Right renal pelvis (tissue), 4 donors: ENCODE results near the gene NDUFB3. TPM values are rescaled to one million over a fixed set of nuclear protein-coding genes. Genes with fewer than 3 reads are reported as not detected.
"Not testable (repeated sequence)": the region's sequence is repeated elsewhere in the genome, so short reads cannot be mapped to it uniquely, and the experiment has no call there.

ENCODE experiments used
- DNase-seq, 4 donors: peaks; one replicate each; pipeline ENCODE4 v3.0.0-alpha.2; 2013; ENCODE audit warnings: low read depth in 4 of 4, low spot score in 3 of 4, missing footprints in 1 of 4
- polyA plus RNA-seq, 4 donors: library from polyadenylated mRNA; unstranded; fragments of 120-200 nt; gene quantifications; one replicate each; pipeline ENCODE4 v1.2.1, GENCODE V29; 2013; ENCODE audit not compliant: insufficient read length in 4 of 4

Gene NDUFB3
- polyA plus RNA-seq, 4 donors = 122 to 140 (median 125) TPM

DNA sequence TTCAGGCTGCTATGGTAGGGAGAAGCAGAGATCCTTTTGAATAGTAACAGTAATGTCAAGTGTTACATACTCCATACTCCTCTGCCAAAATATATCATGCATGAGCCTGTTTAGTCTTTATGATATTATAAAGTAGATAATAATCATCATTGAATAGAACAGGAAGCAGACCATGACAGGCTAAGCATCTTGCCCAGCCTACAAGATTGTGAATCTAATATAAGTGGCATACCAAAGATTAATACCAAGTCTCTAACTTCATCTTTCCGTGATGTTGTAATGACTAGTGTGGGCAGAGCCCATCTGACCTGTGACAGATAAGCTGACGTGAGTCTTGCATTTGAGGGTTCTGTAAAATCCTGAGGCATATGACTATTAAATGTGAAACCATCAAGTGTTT lies 13.1 kb downstream of the NDUFB3 start:
- no peak for DNase-seq

DNA sequence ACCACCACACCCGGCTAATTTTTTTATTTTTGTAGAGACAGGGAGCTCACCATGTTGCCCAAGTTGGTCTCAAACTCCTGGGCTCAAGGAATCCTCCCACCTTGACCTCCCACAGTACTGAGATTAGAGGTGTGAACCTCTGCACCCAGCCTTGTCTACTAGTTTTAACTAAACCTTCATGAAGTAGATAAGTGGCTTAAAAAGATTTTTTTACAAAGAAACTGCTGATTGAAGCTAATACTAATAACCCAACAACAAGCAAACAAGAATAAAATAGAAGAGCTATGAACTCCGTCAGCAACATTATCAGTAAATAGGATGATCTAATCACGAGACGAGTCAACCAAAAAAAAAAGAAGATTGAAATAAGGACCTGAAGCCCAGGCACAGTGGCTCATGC lies 18.8 kb downstream of the NDUFB3 start:
- DNase-seq = no peak

DNA sequence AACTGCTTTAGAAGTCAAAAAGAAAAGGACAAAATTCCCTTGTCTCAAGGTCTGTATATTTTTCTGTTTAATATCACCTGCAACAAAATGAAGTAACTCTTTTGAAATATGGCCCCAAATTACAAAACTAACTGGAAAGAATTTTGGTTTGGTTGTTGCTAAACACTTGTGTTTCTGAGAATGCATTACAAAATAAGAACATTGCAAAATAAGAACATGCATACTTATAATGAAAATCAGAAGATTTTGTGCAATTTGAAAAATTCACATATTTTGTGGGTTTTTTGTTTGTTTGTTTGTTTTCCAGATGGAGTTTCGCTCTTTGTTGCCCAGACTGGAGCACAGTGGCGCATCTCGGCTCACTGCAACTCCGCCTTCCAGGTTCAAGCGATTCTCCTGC lies 21.8 kb downstream of the NDUFB3 start:
- no peak for DNase-seq

DNA sequence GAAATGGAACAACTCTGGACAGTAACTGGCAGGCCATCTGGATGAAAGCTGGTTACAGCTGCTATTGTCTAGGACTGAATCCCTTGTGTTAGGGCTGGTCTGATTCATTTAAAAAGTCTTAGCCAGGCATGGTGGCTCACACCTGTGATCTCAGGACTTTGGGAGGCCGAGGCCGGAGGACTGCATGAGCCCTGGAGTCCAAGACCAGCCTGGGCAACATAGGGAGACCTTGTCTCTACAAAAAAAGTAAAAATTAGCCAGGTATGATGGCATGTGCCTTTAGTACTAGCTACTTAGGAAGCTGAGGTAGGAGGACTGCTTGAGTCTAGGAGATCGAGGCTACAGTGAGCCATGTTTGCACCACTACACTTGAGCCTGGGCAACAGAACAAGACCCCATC lies 28.7 kb downstream of the NDUFB3 start:
- DNase-seq = no peak

DNA sequence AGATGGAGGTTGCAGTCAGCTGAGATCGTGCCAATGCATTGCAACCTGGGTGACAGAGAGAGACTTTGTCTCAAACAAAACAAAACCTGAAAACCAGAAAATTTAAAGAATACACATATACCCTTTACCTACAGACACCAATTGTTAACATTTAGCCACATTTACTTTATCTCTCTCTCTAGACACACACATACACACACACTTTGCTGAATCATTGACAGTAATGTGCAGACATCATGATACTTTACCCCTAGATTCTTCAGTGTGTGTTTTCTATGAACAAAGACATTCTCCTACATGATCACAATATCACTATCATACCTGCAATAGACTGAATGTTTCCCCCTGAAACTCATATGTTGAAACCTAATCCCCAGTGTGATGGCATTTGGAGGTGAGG lies 34.0 kb downstream of the NDUFB3 start:
- DNase-seq = no peak

DNA sequence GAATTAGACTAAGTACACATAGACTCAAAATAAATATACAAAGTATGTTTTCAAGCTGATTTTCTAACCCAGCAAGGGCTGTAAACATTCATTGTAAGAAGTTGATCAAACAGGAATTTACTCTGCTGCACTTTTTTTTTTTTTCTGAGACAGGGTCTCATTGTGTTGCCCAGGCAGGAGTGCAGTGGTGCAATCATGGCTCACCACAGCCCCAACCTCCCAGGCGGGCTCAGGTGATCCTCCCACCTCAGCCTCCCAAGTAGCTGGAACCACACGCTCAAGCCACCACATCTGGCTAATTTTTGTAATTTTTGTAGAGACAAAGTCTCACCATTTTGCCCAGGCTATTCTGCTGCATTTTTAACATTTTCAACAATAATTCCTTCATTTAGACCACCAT lies 35.8 kb downstream of the NDUFB3 start:
- DNase-seq = no peak

DNA sequence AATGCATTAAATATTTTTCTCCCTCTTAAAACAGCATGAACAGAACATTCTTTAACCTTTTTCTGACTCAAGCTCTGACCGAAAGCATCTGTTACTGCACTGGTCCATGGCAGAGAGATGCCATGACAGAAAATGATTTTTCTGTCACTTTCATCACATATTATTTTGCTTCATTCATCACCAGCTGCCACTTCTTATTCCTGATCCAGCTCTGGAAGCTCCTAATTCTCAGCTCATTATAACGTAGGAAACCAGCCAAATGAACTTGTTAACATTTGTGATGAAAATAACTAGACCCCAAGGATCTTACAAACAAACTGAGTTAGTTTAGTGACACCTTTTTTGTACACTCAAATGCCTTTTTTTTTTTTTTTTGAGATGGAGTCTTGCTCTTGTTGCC lies 36.5 kb downstream of the NDUFB3 start:
- no peak for DNase-seq

DNA sequence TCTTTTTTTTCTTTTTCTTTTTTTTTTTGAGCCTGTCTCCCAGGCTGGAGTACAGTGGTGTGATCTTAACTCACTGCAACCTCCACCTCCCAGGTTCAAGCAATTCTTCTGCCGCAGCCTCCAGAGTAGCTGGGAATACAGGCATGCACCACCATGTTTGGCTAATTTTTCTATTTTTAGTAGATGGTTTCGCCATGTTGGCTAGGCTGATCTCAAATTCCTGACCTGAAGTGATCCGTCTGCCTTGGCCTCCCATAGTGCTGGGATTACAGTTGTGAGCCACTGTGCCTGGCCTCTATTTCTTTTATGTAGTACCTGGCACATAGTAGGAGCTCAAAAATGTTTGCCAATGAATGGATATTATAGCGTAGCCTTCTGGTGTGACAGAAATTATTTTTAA lies 37.4 kb downstream of the NDUFB3 start:
- no peak for DNase-seq

DNA sequence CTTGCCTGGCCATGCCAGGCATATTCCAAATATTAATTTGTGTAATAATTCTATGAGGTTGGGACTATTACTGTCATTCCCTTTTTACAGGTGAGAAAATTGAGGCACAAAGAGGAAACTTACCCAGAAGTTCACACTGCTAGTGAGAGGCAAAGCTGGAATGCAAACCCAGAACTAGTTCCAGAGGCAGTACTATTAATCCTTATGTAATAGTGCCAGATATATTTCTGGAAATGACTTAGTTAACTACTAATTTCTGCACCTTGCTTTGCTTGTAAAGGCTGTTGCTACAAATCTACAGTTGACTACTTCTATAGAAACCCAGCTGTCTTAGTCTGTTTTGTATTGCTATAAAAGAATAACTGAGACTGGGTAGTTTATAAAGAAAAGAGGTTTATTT lies 38.8 kb downstream of the NDUFB3 start:
- DNase-seq = no peak

DNA sequence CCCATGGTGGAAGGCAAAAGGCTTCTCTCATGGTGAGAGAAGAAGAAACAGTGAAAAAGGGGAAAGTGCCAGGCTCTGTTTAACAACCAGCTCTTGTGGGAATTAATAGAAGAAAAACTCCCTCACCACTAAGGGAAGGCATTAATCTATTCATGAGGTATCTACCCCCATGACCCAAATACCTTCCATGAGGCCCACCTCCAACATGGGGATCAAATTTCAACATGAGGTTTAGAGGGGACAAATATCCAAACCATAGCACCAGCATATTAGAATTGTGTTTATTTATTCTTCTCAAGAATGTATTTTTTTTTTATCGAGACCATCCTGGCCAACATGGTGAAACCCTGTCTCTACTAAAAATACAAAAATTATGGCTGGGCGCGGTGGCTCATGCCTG lies 39.3 kb downstream of the NDUFB3 start:
- no peak for DNase-seq

DNA sequence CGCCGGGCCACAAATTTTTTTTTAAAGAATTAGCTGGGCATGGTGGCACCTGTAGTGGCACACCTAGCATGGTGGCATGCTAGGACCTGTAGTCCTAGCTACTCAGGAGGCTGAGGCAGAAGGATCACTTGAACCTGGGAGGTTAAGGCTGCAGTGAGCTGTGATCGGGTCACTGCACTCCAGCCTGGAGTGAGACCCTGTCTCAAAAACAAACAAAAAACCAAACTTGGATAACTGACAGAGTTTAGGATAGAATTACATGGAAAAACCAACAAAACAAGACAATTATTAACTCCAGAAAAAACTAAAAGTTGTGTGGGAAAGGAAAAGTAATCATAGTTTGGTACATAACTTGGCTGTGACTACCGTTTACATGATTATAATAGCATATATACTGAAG lies 42.5 kb downstream of the NDUFB3 start:
- no peak for DNase-seq

DNA sequence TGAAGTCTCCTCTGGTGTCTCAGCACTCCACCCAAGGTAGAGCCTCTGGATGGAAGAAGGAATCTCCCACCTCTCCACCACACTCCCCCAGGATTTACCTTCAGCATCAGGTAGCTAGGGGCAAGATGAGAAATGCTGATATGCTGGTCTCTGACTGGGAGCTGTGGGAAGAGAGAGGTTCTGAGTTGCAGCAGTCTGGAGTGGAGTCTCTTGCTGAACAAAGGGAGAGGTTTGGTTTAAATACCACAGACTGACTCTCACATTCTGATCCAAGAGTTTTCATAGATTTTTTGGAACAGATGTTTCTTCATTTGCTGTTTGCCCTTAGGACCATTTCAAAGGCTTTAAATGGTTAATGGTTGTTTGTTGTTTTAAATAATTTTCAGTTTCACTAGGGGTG lies 43.0 kb downstream of the NDUFB3 start:
- DNase-seq = no peak

DNA sequence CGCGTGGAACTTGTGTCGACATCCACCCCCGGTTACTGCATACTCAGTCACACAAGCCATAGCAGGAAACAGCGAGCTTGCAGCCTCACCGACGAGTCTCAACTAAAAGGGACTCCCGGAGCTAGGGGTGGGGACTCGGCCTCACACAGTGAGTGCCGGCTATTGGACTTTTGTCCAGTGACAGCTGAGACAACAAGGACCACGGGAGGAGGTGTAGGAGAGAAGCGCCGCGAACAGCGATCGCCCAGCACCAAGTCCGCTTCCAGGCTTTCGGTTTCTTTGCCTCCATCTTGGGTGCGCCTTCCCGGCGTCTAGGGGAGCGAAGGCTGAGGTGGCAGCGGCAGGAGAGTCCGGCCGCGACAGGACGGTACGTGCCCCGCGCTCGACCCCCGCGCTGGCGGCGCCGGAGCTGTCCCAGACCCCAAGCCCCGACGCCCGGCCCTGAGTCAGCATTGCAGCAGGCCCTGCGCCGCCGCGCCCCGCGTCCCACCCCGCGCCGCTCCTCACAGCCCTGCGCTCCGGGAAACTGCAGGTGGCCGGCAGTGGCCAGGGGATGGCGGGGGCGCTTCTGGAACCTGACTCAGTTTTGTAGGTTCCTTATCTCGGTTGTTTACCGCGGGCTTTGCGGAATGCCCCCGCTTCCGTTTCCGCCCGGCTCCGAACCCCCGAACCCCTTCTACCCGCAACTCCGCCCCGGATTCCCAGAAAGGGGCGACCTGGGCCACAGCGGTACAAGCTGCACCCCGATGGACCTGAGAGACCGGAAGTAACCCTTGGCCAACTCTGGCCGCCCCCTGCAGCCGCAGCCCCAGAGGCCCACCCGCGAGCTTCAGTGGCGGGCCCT lies 44.5 kb downstream of the NDUFB3 start, which contains the start of gene CFLAR:
Gene CFLAR, plus strand, starts transcription at position 50 of the 844 bp plus-strand sequence. CDS start 13,702 bp downstream, outside the sequence.
- DNase-seq = peak; percentile 63 to 78 (median 65)

DNA sequence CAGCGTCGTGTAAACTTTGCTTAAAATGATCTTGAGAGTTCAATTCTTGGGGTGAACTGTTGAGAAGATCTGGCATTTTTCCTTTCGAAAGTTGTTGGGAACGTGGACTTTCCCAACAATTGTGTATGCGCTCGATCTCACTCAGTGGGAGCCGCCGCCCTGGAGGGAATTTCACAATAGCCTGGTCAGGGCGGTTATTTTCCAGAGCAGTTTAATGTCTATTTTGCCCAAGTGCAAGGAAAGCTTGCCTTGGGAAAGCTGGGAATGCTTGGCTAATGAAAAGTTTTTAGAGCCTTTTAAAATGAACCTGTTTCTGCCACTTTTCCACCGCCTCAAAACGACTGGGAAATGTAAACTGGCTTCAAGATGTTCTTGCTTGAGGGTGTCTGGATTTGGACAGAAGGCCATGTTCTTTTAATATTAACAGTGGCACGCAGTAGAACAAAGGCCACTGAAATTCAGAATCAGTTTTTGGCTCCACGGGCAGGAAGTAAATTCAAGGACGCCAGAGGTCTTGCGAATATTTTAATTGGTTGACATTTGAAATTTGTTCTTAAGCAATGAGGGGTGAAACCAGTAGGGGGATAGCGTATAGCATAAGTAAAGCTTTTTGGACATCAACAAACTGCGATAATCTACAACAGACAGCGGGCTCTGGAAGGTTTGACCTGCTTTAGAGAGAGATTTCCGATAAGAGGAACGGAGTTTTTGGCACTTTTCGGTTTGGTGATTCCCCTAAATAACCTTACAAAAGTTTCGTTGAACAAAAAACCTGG lies 45.3 kb downstream of the NDUFB3 start:
- peak in 3 of 4 donors; percentile 51 to 60 (median 55) for DNase-seq

DNA sequence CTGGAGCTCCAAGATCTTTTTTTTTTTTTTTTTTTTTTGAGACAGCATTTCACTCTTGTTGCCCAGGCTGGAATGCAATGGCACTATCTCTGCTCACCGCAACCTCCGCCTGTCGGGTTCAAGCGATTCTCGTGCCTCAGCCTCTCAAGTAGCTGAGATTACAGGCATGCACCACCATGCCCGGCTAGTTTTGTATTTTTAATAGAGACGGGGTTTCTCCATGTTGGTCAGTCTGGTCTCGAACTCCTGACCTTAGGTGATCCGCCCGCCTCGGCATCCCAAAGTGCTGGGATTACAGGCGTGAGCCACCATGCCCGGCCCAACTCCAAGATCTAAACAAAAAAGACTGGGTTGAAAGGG lies 45.9 kb downstream of the NDUFB3 start:
- not testable (repeated sequence) for DNase-seq

DNA sequence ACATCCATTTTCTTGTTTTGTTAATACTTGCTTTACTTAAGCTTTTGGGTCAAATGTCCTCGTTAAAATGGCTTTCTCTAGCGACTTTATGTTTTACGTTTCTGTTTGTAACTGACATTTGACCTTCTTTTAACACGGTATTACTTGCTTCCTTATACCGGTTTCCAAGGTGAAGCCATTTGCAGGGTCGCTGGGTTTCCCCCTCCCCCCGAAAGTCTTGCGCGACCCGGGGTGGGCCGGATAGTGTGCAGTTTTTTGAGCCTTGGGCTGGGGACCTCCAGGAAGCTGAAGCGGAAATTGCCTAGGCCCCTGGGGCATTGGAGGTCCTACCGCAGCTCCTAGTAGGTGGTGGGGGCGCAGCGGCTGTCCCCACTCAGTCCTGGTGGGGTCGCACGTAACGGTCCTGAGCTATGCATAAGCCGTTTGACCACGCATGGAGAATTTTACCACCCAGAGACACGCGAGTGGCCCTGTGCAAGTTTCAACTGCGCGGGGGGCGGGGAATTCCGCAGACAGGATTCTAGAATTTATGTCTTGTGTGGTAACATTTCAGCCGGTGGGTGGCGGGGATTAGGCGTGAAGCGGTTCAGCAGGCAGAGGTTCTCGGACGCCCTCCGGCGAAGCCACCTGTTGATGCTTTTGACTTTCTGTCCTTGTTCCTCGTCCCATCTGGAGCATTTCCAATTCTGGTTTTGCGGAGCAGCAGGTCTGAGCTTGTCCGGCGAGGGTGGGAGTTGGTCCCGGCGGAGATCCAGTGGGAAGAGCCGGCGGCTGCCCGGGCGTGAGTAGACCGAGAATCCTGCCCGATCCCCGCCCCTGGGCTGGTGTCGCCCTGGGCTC lies 46.5 kb downstream of the NDUFB3 start:
- peak; percentile 67 to 78 (median 72) for DNase-seq

DNA sequence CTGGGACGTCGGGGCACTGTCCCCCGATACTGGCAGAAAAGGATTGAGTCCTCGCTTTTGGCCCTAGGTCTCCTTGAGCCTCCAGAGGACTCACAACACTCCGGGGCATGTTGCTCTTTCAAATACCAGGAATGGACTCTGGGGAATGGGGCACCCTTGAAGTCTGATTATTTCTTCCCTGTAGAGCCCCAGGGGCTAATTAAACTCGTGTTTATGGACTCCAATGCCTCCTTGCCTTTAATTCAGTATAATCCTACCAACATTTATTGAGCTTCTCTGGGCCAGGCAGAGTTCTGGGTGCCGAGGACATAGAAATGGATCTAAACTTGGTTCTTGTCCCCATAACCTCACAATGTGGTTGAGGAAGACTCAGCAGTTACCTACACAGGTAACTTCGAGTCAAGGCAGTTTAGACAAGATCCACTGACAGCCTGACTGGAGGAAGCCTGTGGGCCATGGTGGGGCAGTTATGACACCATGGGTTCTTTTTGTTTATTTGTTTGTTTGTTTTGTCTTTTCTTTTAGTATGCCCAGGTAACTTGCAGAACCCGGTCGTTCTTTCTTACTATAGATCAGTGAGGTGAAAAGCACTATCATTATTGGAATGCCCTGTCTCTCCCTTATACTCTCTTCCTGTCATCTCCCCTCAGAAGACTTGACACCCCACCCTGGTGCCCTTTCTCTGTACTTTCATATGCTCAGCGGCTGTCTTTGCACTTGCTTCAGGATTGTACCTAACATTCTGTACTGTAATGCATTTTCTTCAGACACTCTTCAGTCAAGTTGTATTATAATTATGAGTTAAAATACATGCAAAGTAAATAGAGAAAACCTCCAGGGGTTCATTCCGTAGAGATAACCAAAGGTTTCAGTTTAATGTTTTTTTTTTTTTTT lies 47.4 kb downstream of the NDUFB3 start:
- DNase-seq = peak in 1 of 4 donors; percentile 43

DNA sequence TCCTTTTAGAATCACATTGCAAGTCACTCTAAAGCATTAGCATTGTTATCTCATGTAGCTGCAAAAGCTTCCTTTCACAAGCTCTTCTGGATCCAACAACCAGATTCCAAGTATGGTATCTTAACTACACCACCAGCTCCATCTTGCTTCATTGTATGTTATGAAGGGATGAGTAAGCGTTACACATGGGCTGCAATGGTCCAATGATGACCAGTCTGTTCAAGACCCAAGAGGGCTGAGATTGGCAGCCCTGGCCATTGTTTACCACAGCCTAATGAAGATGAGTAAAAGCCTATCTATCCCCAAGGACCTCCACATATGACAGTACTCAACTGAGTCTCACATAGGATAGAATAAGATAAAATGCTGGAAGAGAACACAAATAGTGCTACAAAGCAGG lies 50.5 kb downstream of the NDUFB3 start:
- DNase-seq = no peak

DNA sequence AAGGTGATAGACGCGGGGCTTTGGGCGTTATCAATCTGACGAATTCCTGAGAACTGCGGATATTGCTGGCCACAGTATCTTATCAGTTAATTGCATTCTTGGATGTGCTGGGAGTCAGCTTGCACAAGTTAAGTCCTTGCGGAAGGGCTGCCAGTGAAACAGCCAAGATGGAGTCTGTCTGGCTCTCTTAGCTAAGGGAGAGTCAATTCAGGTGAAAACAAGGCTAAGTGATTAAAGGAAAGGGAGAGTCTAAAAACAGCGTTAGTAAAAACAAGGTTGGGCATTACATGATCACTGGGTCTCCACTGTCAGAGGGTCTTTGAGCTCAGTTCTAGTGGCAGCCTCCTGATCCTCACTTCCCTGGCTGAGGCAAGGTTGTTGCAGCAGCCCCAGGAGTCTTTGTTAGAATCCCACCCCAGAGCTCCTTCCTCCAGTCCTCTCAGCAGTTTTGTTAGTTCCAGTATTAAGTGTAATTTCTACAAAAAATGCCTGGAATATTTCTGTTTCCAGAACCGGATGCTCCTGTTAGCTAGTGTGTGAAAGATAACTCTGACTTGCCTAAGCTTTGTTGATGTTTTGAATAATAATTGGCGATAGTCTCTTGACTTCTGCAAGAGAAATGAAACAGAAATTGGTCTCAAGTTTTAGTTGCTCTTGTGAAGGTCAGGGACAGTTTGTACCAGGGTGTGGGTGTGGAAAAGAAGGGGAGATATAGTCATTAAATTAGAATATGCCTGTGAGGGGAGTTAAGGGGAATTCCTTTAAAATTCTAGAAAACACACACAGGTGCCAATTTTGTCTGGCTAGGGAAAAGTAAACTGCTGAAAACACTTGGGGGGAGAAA lies 54.7 kb downstream of the NDUFB3 start:
- no peak for DNase-seq
